Heart left ventricle (tissue), 13 donors: ENCODE results near the gene ZNF687.

Experiments used
- POLR2A ChIP-seq, 2 donors: fragments of 450-650 bp; IDR thresholded peaks; one replicate each; pipeline ENCODE4 v1.6.1; 2017; ENCODE audit warnings: antibody characterized with exemption in 2 of 2, mild to moderate bottlenecking in 2 of 2, moderate library complexity in 2 of 2
- TF ChIP-seq, protein P1 (sequence below), 12 donors: fragments of 200-600 bp; sonication (generic) in 4 of 12; IDR thresholded peaks; one replicate each; pipeline versions ENCODE4 v1.5.0 to v1.8.0; 2018 to 2022; ENCODE audit warnings: antibody characterized with exemption in 12 of 12, mild to moderate bottlenecking in 5 of 12
- donor health status: ischemic (EF 13 %, LVEDD 7.1; RV severe dilation, severe dysfunction).
- donor health status: DM: no; HTN: yes; CAD: no.
- donor health status: DM: no; HTN: no; CAD: no.
- donor health status: ischemic (EF 25% LVEDD 6.9; RV normal size, moderate dysfunction).
- donor health status: ischemic (EF 25% LVEDD 5.7; RV mildly dilated, moderate dysfunction).
- donor health status: ischemic (EF 35%, LVEDD 5.7; RV mildly dilated, moderate dysfunction).
- donor health status: nonischemic (EF 11% LVEDD 7.7; RV severe dilation, severe dysfunction).
- donor health status: DM: yes; HTN: yes; CAD: no.
- donor health status: PGD.
- donor health status: ischemic (EF 29% LVEDD 5.4; RV normal size, mild dysfunction).
- donor health status: nonischemic (EF 23%, LVEDD 6.1; RV moderate dilation, normal function).

GRCh38 chr1:151292207-151293030 is 10.3 kb downstream of the ZNF687 start:
- TF ChIP-seq, protein P1, sequence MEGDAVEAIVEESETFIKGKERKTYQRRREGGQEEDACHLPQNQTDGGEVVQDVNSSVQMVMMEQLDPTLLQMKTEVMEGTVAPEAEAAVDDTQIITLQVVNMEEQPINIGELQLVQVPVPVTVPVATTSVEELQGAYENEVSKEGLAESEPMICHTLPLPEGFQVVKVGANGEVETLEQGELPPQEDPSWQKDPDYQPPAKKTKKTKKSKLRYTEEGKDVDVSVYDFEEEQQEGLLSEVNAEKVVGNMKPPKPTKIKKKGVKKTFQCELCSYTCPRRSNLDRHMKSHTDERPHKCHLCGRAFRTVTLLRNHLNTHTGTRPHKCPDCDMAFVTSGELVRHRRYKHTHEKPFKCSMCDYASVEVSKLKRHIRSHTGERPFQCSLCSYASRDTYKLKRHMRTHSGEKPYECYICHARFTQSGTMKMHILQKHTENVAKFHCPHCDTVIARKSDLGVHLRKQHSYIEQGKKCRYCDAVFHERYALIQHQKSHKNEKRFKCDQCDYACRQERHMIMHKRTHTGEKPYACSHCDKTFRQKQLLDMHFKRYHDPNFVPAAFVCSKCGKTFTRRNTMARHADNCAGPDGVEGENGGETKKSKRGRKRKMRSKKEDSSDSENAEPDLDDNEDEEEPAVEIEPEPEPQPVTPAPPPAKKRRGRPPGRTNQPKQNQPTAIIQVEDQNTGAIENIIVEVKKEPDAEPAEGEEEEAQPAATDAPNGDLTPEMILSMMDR (IDR thresholded peaks at IDR 0.05): no peak
- TF ChIP-seq POLR2A (IDR thresholded peaks at IDR 0.05): no peak
